Liver (tissue), 9 donors: ENCODE measurements around the gene KANK4. TPM values are rescaled to one million over a fixed set of nuclear protein-coding genes. Genes with fewer than 3 reads are reported as not detected.

Experiments
- DNase-seq: peaks from one replicate; pipeline ENCODE4 v3.0.0-alpha.2; 2017; ENCODE audit warnings: low spot score
- H3K27ac ChIP-seq, 2 donors: one replicate each; pipeline ENCODE4 v1.7.0; 2013; ENCODE audit warnings: inconsistent platforms in 2 of 2, low read length in 2 of 2, control low read depth in 1 of 2, low read depth in 1 of 2, mild to moderate bottlenecking in 1 of 2
- H3K27me3 ChIP-seq, 4 donors: one replicate each; pipeline versions ENCODE4 v1.6.1 to v1.7.0; 2013; ENCODE audit warnings: low read length in 3 of 4, inconsistent platforms in 1 of 4, mild to moderate bottlenecking in 1 of 4, moderate library complexity in 1 of 4; ENCODE audit not compliant: control insufficient read depth in 4 of 4, insufficient read depth in 4 of 4
- H3K36me3 ChIP-seq, 4 donors: one replicate each; pipeline versions ENCODE4 v1.6.1 to v1.7.0; 2013; ENCODE audit warnings: low read length in 3 of 4, mild to moderate bottlenecking in 3 of 4, low read depth in 1 of 4, moderate library complexity in 1 of 4; ENCODE audit not compliant: control insufficient read depth in 4 of 4, insufficient read depth in 3 of 4
- H3K4me1 ChIP-seq, 4 donors: one replicate each; pipeline versions ENCODE4 v1.6.1 to v1.7.0; 2013; ENCODE audit warnings: low read length in 3 of 4, mild to moderate bottlenecking in 3 of 4, moderate library complexity in 1 of 4; ENCODE audit not compliant: control insufficient read depth in 4 of 4, insufficient read depth in 4 of 4
- H3K4me3 ChIP-seq, 3 donors: one replicate each; pipeline versions ENCODE4 v1.6.1 to v1.7.0; 2013; ENCODE audit warnings: low read length in 3 of 3, control low read depth in 1 of 3, low read depth in 1 of 3, mild to moderate bottlenecking in 1 of 3
- H3K9ac ChIP-seq, 2 donors: one replicate each; pipeline ENCODE4 v1.7.0; 2013; ENCODE audit warnings: low read length in 2 of 2, mild to moderate bottlenecking in 2 of 2, moderate library complexity in 2 of 2, control low read depth in 1 of 2, low read depth in 1 of 2
- H3K9me3 ChIP-seq, 4 donors: one replicate each; pipeline versions ENCODE4 v1.6.1 to v1.7.0; 2013; ENCODE audit warnings: low read length in 3 of 4; ENCODE audit not compliant: control insufficient read depth in 4 of 4
- EGR1 ChIP-seq, 2 donors: IDR thresholded peaks; 2 replicates each; pipeline ENCODE4 v1.6.1; 2016 to 2018; ENCODE audit warnings: antibody characterized with exemption in 2 of 2, low read depth in 2 of 2
- FOXA1 ChIP-seq: IDR thresholded peaks from 2 replicates; pipeline ENCODE4 v1.6.1; 2016; ENCODE audit warnings: antibody characterized with exemption
- FOXA2 ChIP-seq: IDR thresholded peaks from 2 replicates; pipeline ENCODE4 v1.6.1; 2016; ENCODE audit warnings: antibody characterized with exemption
- GABPA ChIP-seq, 2 donors: IDR thresholded peaks in 1 of 2; conservative IDR thresholded peaks in 1 of 2; 2 replicates each; pipeline ENCODE4 v1.6.1; 2016; ENCODE audit warnings: antibody characterized with exemption in 2 of 2, mild to moderate bottlenecking in 1 of 2, moderate library complexity in 1 of 2
- HNF4A ChIP-seq, 2 donors: conservative IDR thresholded peaks; 2 replicates each; pipeline ENCODE4 v1.6.1; 2016; ENCODE audit warnings: antibody characterized with exemption in 2 of 2, mild to moderate bottlenecking in 2 of 2
- JUND ChIP-seq, 2 donors: IDR thresholded peaks; 2 replicates each; pipeline ENCODE4 v1.6.1; 2016; ENCODE audit warnings: antibody characterized with exemption in 2 of 2
- MAX ChIP-seq: IDR thresholded peaks from 2 replicates; pipeline ENCODE4 v1.6.1; 2016; ENCODE audit warnings: antibody characterized with exemption
- NR2F2 ChIP-seq: IDR thresholded peaks from 2 replicates; pipeline ENCODE4 v1.6.1; 2016; ENCODE audit warnings: antibody characterized with exemption
- RAD21 ChIP-seq, 2 donors: IDR thresholded peaks; 2 replicates each; pipeline ENCODE4 v1.6.1; 2016; ENCODE audit warnings: antibody characterized with exemption in 2 of 2, mild to moderate bottlenecking in 2 of 2
- REST ChIP-seq: IDR thresholded peaks from 2 replicates; pipeline ENCODE4 v1.6.1; 2016; ENCODE audit warnings: antibody characterized with exemption, mild to moderate bottlenecking
- RXRA ChIP-seq, 2 donors: IDR thresholded peaks; 2 replicates each; pipeline ENCODE4 v1.6.1; 2017 to 2018; ENCODE audit warnings: antibody characterized with exemption in 2 of 2, mild to moderate bottlenecking in 1 of 2
- SP1 ChIP-seq: IDR thresholded peaks from 2 replicates; pipeline ENCODE4 v1.6.1; 2018; ENCODE audit warnings: antibody characterized with exemption, mild to moderate bottlenecking
- YY1 ChIP-seq: IDR thresholded peaks from 2 replicates; pipeline ENCODE4 v1.6.1; 2016; ENCODE audit warnings: antibody characterized with exemption, mild to moderate bottlenecking
- ZBTB33 ChIP-seq: IDR thresholded peaks from 2 replicates; pipeline ENCODE4 v1.6.1; 2016; ENCODE audit warnings: antibody characterized with exemption
- WGBS: extraction: QIAGEN DNeasy Blood & Tissue Kit; methylation state at CpG from one replicate; pipeline ENCODE4 v1.1.7; 2013; 5-methylcytosine and 5-hydroxymethylcytosine counted together
- polyA plus RNA-seq, 2 donors: library from polyadenylated mRNA; stranded (reverse) in 1 of 2; unstranded in 1 of 2; fragments of 200-250 nt in 1 of 2; fragments of >200 nt in 1 of 2; fragmentation: Nextera tagmentation in 1 of 2; extraction: Ambion mirVana in 1 of 2; gene quantifications; one replicate each; pipeline versions ENCODE4 v1.2.1 to v1.2.3, GENCODE V29; 2013 to 2015
- total RNA-seq, 2 donors: library from RNA; depleted of rRNA; stranded (reverse); fragments of >200 nt; gene quantifications; one replicate each; pipeline ENCODE4 v1.2.3, GENCODE V29; 2014
- donor health status: healthy.
- donor health status: healthy.
- donor health status: healthy.
- donor health status: healthy.
- donor health status: healthy.

Gene KANK4
- total and polyA plus RNA-seq, 4 donors = 0.58 to 4.6 (median 1.1) TPM

- no peaks in the 10 kb centered on the region for H3K27me3 ChIP-seq
- H3K36me3 ChIP-seq = no peaks in the 10 kb centered on the region
- DNase-seq = no peak
- no peak overlapping the region for H3K4me3 ChIP-seq
- H3K9ac ChIP-seq = no peak overlapping the region
- H3K27ac ChIP-seq = no peak overlapping the region
- H3K9me3 ChIP-seq = no peaks in the 10 kb centered on the region
- H3K4me1 ChIP-seq = no peaks in the 10 kb centered on the region
- no peak for TF ChIP-seq REST
- no peak for TF ChIP-seq FOXA1
- TF ChIP-seq HNF4A (conservative IDR thresholded peaks at IDR 0.05) = no peak
- no peak for TF ChIP-seq SP1
- TF ChIP-seq RXRA (IDR thresholded peaks at IDR 0.05) = no peak
Observed at GRCh38 chr1:62364721-62365120, 45.5 kb upstream of the KANK4 start.

- no peak for TF ChIP-seq SP1
- no peak for TF ChIP-seq FOXA2
- TF ChIP-seq ZBTB33 = no peak
- TF ChIP-seq MAX = no peak
- no peak for TF ChIP-seq RXRA (IDR thresholded peaks at IDR 0.05)
- TF ChIP-seq GABPA (IDR thresholded peaks at IDR 0.05 in 1 of 2, conservative IDR thresholded peaks at IDR 0.05 in 1 of 2) = no peak
- no peak for TF ChIP-seq FOXA1
- TF ChIP-seq JUND (IDR thresholded peaks at IDR 0.05) = no peak
- no peak for TF ChIP-seq REST
- TF ChIP-seq EGR1 (IDR thresholded peaks at IDR 0.05; ENCODE audit: low read depth in 2 of 2) = no peak
- TF ChIP-seq NR2F2 = no peak
- TF ChIP-seq RAD21 (IDR thresholded peaks at IDR 0.05) = no peak
- TF ChIP-seq YY1 = no peak
- DNase-seq = no peak
- 84% methylated on average over 3 of the region's 3 CpGs for WGBS
- Histone ChIP-seq H3K9ac (no peak overlapping the region), H3K9me3 (no peaks in the 10 kb centered on the region), H3K4me3 (no peak overlapping the region), H3K27ac (no peak overlapping the region), H3K36me3 (no peaks in the 10 kb centered on the region), H3K27me3 (no peaks in the 10 kb centered on the region), H3K4me1 (no peaks in the 10 kb centered on the region)
Observed at GRCh38 chr1:62362926-62363325, 43.7 kb upstream of the KANK4 start.
